HepG2 (cell line): ENCODE results near the gene HSF2BP. TPM values are rescaled to one million over a fixed set of nuclear protein-coding genes. Genes with fewer than 3 reads are reported as not detected.
A peak's percentile ranks its signal among the peaks of the same experiment; 100 is the strongest.

ENCODE experiments used
- ATAC-seq: fragments of 200-7000 bp; cut with Tn5 transposase; 3 replicates; pipeline ENCODE4 v1.9.1; 2020; ENCODE audit warnings: mild to moderate bottlenecking, moderate library complexity
- BruUV-seq: library from RNA; stranded (reverse); fragments of 400-500 nt; replicated peaks from 2 replicates; lab custom pipeline; 2021; lab: Mats Ljungman, UMichigan
- CTCF ChIA-PET: fragments of 300-600 bp; formaldehyde crosslinking; extraction: SDS; loops from one replicate; lab custom pipeline; 2021; ENCODE audit warnings: low total read pairs, inconsistent platforms, low intra/inter-chr PET ratio; lab: Yijun Ruan, JAX
- POLR2A ChIA-PET: fragments of 350-600 bp; sonication (Branson Sonifier 250); formaldehyde crosslinking; loops from one replicate; lab custom pipeline; 2020; ENCODE audit warnings: antibody characterized with exemption, inconsistent platforms; lab: Yijun Ruan, JAX
- DNase-seq: peaks from one replicate; pipeline ENCODE4 v3.0.0-alpha.2; 2015; ENCODE audit warnings: low spot score
- FAIRE-seq: peaks from 3 replicates; lab custom pipeline; 2011; peaks lifted over from hg19 to GRCh38; lab: Jason Lieb, UNC
- H2AFZ ChIP-seq: one replicate; pipeline ENCODE4 v1.6.1; 2011; ENCODE audit warnings: low read length, inconsistent platforms
- H3K27ac ChIP-seq: fragments of 300-600 bp; 3 replicates; pipeline ENCODE4 v1.8.0; 2011; ENCODE audit warnings: mixed run types, mild to moderate bottlenecking, mixed read lengths, low read length, inconsistent platforms; ENCODE audit not compliant: insufficient read depth; ENCODE audit errors: extremely low read length
- H3K27me3 ChIP-seq, 2 experiments: fragments of 200-600 bp in 1 of 2; 2 replicates in 1 of 2; 3 replicates in 1 of 2; pipeline versions ENCODE4 v1.6.0 to v1.8.0; 2011; ENCODE audit warnings: low read length in 2 of 2, mild to moderate bottlenecking in 2 of 2, moderate library complexity in 2 of 2, inconsistent platforms in 1 of 2; ENCODE audit not compliant: insufficient read depth in 2 of 2, control insufficient read depth in 1 of 2
- H3K36me3 ChIP-seq, 2 experiments: fragments of 200-600 bp in 1 of 2; replicated peaks in 1 of 2; 2 replicates in 1 of 2; 3 replicates in 1 of 2; pipeline versions ENCODE4 v1.5.1 to v1.8.0; 2011; ENCODE audit warnings: low read length in 2 of 2, inconsistent platforms in 1 of 2; ENCODE audit not compliant: insufficient read depth in 2 of 2, control insufficient read depth in 1 of 2
- H3K4me1 ChIP-seq: 2 replicates; pipeline ENCODE4 v1.5.1; 2012; ENCODE audit warnings: low read length, inconsistent platforms; ENCODE audit not compliant: insufficient read depth
- H3K4me2 ChIP-seq: 2 replicates; pipeline ENCODE4 v1.6.0; 2011; ENCODE audit warnings: low read depth, low read length, inconsistent platforms
- H3K4me3 ChIP-seq, 3 experiments: fragments of 200-600 bp in 1 of 3; sonication (generic), shearing (Covaris generic) in 1 of 3; replicated peaks in 1 of 3; 2 replicates each; pipeline ENCODE4 v1.5.1; 2011 to 2016; ENCODE audit warnings: low read length in 3 of 3, inconsistent platforms in 2 of 3, low read depth in 2 of 3, mild to moderate bottlenecking in 2 of 3, control low read depth in 1 of 3, mixed read lengths in 1 of 3; ENCODE audit not compliant: insufficient read depth in 1 of 3
- H3K79me2 ChIP-seq: one replicate; pipeline ENCODE4 v1.6.1; 2011; ENCODE audit warnings: low read length, inconsistent platforms; ENCODE audit not compliant: insufficient read depth
- H3K9ac ChIP-seq: 2 replicates; pipeline ENCODE4 v1.6.0; 2011; ENCODE audit warnings: mild to moderate bottlenecking, low read depth, low read length, inconsistent platforms; ENCODE audit not compliant: insufficient read depth
- H3K9me3 ChIP-seq: 2 replicates; pipeline ENCODE4 v1.5.1; 2012; ENCODE audit warnings: mild to moderate bottlenecking, low read length
- H4K20me1 ChIP-seq: 2 replicates; pipeline ENCODE4 v1.6.0; 2011; ENCODE audit warnings: inconsistent platforms, mild to moderate bottlenecking, low read length, moderate library complexity; ENCODE audit not compliant: insufficient read depth
- CCAR2 ChIP-seq: fragments of 200-400 bp; formaldehyde crosslinking; optimal IDR thresholded peaks from 2 replicates; pipeline ENCODE3; 2018; ENCODE audit warnings: low read depth, mild to moderate bottlenecking, low read length, moderate library complexity
- CEBPB ChIP-seq: IDR thresholded peaks from 2 replicates; pipeline ENCODE4 v1.6.1; 2011; ENCODE audit warnings: low read depth, low read length, improper control_type of control experiment, borderline replicate concordance
- CSRNP2 ChIP-seq: sonication (generic); formaldehyde crosslinking; conservative IDR thresholded peaks from 2 replicates; pipeline ENCODE4 v1.8.0; 2022; ENCODE audit warnings: low read depth, missing genetic modification reagents
- FOSL2 ChIP-seq: sonication (generic); formaldehyde crosslinking; IDR thresholded peaks from 2 replicates; pipeline ENCODE4 v1.4.0; 2020; ENCODE audit warnings: missing genetic modification reagents
- HNRNPH1 ChIP-seq: fragments of 200-400 bp; formaldehyde crosslinking; optimal IDR thresholded peaks from 2 replicates; pipeline ENCODE3; 2017; ENCODE audit warnings: mild to moderate bottlenecking, low read depth, low read length
- MIXL1 ChIP-seq: IDR thresholded peaks from 2 replicates; pipeline ENCODE4 v1.6.1; 2016
- RXRB ChIP-seq: IDR thresholded peaks from 2 replicates; pipeline ENCODE4 v1.6.1; 2016; ENCODE audit warnings: borderline replicate concordance, missing genetic modification reagents, missing compliant biosample characterization
- SALL1 ChIP-seq: sonication (generic); formaldehyde crosslinking; IDR thresholded peaks from 2 replicates; pipeline ENCODE4 v1.8.0; 2022; ENCODE audit warnings: mild to moderate bottlenecking, missing genetic modification reagents
- SP140L ChIP-seq: sonication (generic); formaldehyde crosslinking; IDR thresholded peaks from 2 replicates; pipeline ENCODE4 v1.4.0; 2020; ENCODE audit warnings: missing genetic modification reagents, borderline replicate concordance
- TSC22D2 ChIP-seq: sonication (generic); formaldehyde crosslinking; IDR thresholded peaks from 2 replicates; pipeline ENCODE4 v1.5.1; 2020; ENCODE audit warnings: missing genetic modification reagents, mild to moderate bottlenecking, borderline replicate concordance
- UBTF ChIP-seq: sonication (generic); formaldehyde crosslinking; IDR thresholded peaks from 2 replicates; pipeline ENCODE4 v1.4.0; 2020; ENCODE audit warnings: mild to moderate bottlenecking, missing genetic modification reagents
- ZBTB33 ChIP-seq: sonication (generic); formaldehyde crosslinking; IDR thresholded peaks from 2 replicates; pipeline ENCODE4 v1.4.0; 2020; ENCODE audit warnings: missing genetic modification reagents
- ZKSCAN8 ChIP-seq: IDR thresholded peaks from 2 replicates; pipeline ENCODE4 v1.6.1; 2016; ENCODE audit warnings: borderline replicate concordance, missing genetic modification reagents, missing compliant biosample characterization
- ZNF224 ChIP-seq: sonication (generic); formaldehyde crosslinking; IDR thresholded peaks from 2 replicates; pipeline ENCODE4 v1.5.0; 2020; ENCODE audit warnings: mild to moderate bottlenecking, missing genetic modification reagents
- ZNF652 ChIP-seq: IDR thresholded peaks from 2 replicates; pipeline ENCODE4 v1.6.1; 2016; ENCODE audit warnings: low read depth, borderline replicate concordance
- ZNF670 ChIP-seq: sonication (generic); formaldehyde crosslinking; IDR thresholded peaks from 2 replicates; pipeline ENCODE4 v1.8.0; 2022; ENCODE audit warnings: mild to moderate bottlenecking, missing genetic modification reagents, borderline replicate concordance
- WGBS: methylation state at CpG from one replicate; pipeline ENCODE4 v1.1.6; 2017; ENCODE audit warnings: low lambda C conversion rate; 5-methylcytosine and 5-hydroxymethylcytosine counted together
- in situ Hi-C: cut with HindIII; loops from 2 replicates; pipeline ENCODE4 v1.10.0; 2017; ENCODE audit warnings: low pct_unique_long_range_greater_than_20kb; ENCODE audit not compliant: extremely low pct_ligation_motif_present
- intact Hi-C: fragments of 100-400 bp; cut with micrococcal nuclease; formaldehyde crosslinking; loops from one replicate; pipeline ENCODE4 v1.10.0; 2022; ENCODE audit not compliant: unreplicated experiment
- polyA plus RNA-seq, 8 experiments: library from polyadenylated mRNA; depleted of rRNA in 3 of 8; stranded (reverse) in 7 of 8; unstranded in 1 of 8; fragments of >200 nt; fragmentation: Illumina TruSeq in 4 of 8; extraction: Trizol in 4 of 8; gene quantifications; 2 replicates each; pipeline versions ENCODE4 v1.2.1 to v1.2.3, GENCODE V29; 2011 to 2016; ENCODE audit warnings: low read depth in 4 of 8, missing spikeins in 1 of 8, mixed read lengths in 1 of 8; ENCODE audit not compliant: insufficient read depth in 1 of 8
- total RNA-seq, 5 experiments: library from RNA; depleted of rRNA; stranded (reverse); fragments of >200 nt; fragmentation: Illumina TruSeq; extraction: Trizol; gene quantifications; 2 replicates each; pipeline ENCODE4 v1.2.3, GENCODE V29; 2016; ENCODE audit warnings: low read depth in 1 of 5

HSF2BP gene
- total and polyA plus RNA-seq, 2 of the 13 experiments (the other 11 are each of a cell fraction or from before 2014, with no cell fraction given), result 0.67 to 2.2 TPM

- no peak for TF ChIP-seq UBTF
These were observed 11.1 kb downstream of the HSF2BP start (continued) for GRCh38 chr21:43648171-43648570.

- Histone ChIP-seq H3K9me3 (no peaks in the 10 kb centered on the region), H4K20me1 (no peaks in the 10 kb centered on the region), H2AFZ (no peak overlapping the region), H3K79me2 (no peaks in the 10 kb centered on the region), H3K4me2 (peak overlapping the region; percentile 44), H3K36me3 (no peaks in the 10 kb centered on the region), H3K27me3 (no peaks in the 10 kb centered on the region), H3K4me1 (peaks cover 24% of the 10 kb centered on the region), H3K9ac (no peak overlapping the region), H3K27ac (no peak overlapping the region), H3K4me3 (no peak overlapping the region)
- POLR2A ChIA-PET, result interaction anchor here (1.5 kb wide), 1 partner anchor 27 kb away, joined by 4 read pairs; no protein-coding TSS in a partner anchor
- DNase-seq (peak; percentile 90), ATAC-seq (peak; percentile 98), FAIRE-seq (peak; percentile 99)
- WGBS, result 26% methylated on average over 4 of the region's 7 CpGs
- intact Hi-C loops, result loop anchor here (5.0 kb wide), 2 partner anchors 304 to 334 kb away; no protein-coding TSS in a partner anchor
- no TSS peak for BruUV-seq
- CTCF ChIA-PET, result interaction anchor here (1.8 to 2.8 kb wide), 2 partner anchors 35 to 436 kb away, joined by 12 to 17 read pairs; no protein-coding TSS in a partner anchor
- in situ Hi-C loops, result no loop called here
- TF ChIP-seq SALL1 (CRISPR knock-in tag) (peak; percentile 83), CCAR2 (no peak), RXRB (CRISPR knock-in tag) (0 out of 2 replicates have a peak, but pooled peaks have one; percentile 24), CSRNP2 (CRISPR knock-in tag) (no peak), CEBPB (peak; percentile 29; the same call in 1 of the 2 replicates), MIXL1 (CRISPR knock-in tag) (peak; percentile 47; the same call in 1 of the 2 replicates), ZKSCAN8 (CRISPR knock-in tag) (peak; percentile 94), FOSL2 (CRISPR knock-in tag) (peak; percentile 65), ZNF652 (CRISPR knock-in tag) (peak; percentile 82), ZNF224 (CRISPR knock-in tag) (no peak), SP140L (CRISPR knock-in tag) (no peak), HNRNPH1 (no peak), ZNF670 (CRISPR knock-in tag) (no peak), TSC22D2 (CRISPR knock-in tag) (peak; percentile 42; the same call in 1 of the 2 replicates), ZBTB33 (CRISPR knock-in tag) (peak; percentile 72; the same call in 1 of the 2 replicates)
These were observed 12.6 kb downstream of the HSF2BP start for GRCh38 chr21:43646550-43647260.
